Ramos (cell line): ENCODE results near the gene ZNF12.
"Not testable (repeated sequence)": the region's sequence is repeated elsewhere in the genome, so short reads cannot be mapped to it uniquely, and the experiment has no call there.

ENCODE experiments used
- in situ Hi-C: fragments of 300-500 bp; cut with MboI; formaldehyde crosslinking; loops from one replicate; pipeline ENCODE4 v1.14.3; 2022; ENCODE audit warnings: low sequenced_read_pairs; ENCODE audit not compliant: unreplicated experiment

The ZNF12 gene

GRCh38 chr7:6706666-6707407, at the start of gene ZNF12:
Gene ZNF12, minus strand, starts transcription at chr7:6706947. Its CDS starts 1,774 bp downstream, at chr7:6705173.
- in situ Hi-C loops: no loop called here

GRCh38 chr7:6753964-6754363, 47.2 kb upstream of the ZNF12 start, which contains the start of gene RSPH10B2:
Gene RSPH10B2, plus strand, starts transcription at chr7:6754103. Its CDS starts 3,575 bp downstream, at chr7:6757678.
- in situ Hi-C loops: not testable (repeated sequence)

GRCh38 chr7:6750173-6750572, 43.4 kb upstream of the ZNF12 start:
- in situ Hi-C loops: not testable (repeated sequence)

- in situ Hi-C loops: not testable (repeated sequence)
Measured at GRCh38 chr7:6749335-6749734, 42.6 kb upstream of the ZNF12 start.

- in situ Hi-C loops: not testable (repeated sequence)
Measured at GRCh38 chr7:6744410-6745100, 37.8 kb upstream of the ZNF12 start.

GRCh38 chr7:6738415-6738814, 31.7 kb upstream of the ZNF12 start:
- in situ Hi-C loops: not testable (repeated sequence)

GRCh38 chr7:6730343-6730633, 23.5 kb upstream of the ZNF12 start:
- in situ Hi-C loops: no loop called here

GRCh38 chr7:6729492-6730342, 23.0 kb upstream of the ZNF12 start:
- in situ Hi-C loops: no loop called here

GRCh38 chr7:6728893-6729491, 22.2 kb upstream of the ZNF12 start:
- in situ Hi-C loops: not testable (repeated sequence)

GRCh38 chr7:6727663-6728062, 20.9 kb upstream of the ZNF12 start:
- in situ Hi-C loops: no loop called here

GRCh38 chr7:6726341-6726740, 19.6 kb upstream of the ZNF12 start:
- in situ Hi-C loops: not testable (repeated sequence)

- in situ Hi-C loops: no loop called here
Measured at GRCh38 chr7:6725003-6725402, 18.3 kb upstream of the ZNF12 start.

GRCh38 chr7:6724351-6724750, 17.6 kb upstream of the ZNF12 start:
- in situ Hi-C loops: not testable (repeated sequence)

GRCh38 chr7:6718124-6718523, 11.4 kb upstream of the ZNF12 start:
- in situ Hi-C loops: no loop called here

GRCh38 chr7:6715898-6716297, 9.2 kb upstream of the ZNF12 start:
- in situ Hi-C loops: not testable (repeated sequence)

GRCh38 chr7:6714360-6714759, 7.6 kb upstream of the ZNF12 start:
- in situ Hi-C loops: no loop called here

GRCh38 chr7:6709808-6710207, 3.1 kb upstream of the ZNF12 start:
- in situ Hi-C loops: no loop called here

- in situ Hi-C loops: no loop called here
Measured at GRCh38 chr7:6708304-6708703, 1.6 kb upstream of the ZNF12 start.

- in situ Hi-C loops: no loop called here
Measured at GRCh38 chr7:6705959-6706665, 635 bp downstream of the ZNF12 start.

GRCh38 chr7:6701860-6702259, 4.9 kb downstream of the ZNF12 start:
- in situ Hi-C loops: no loop called here
